HCT116 (cell line): ENCODE data around the gene ASCL1.

Experiments used
- ATF3 ChIP-seq: IDR thresholded peaks from 2 replicates; pipeline ENCODE4 v1.6.1; 2012
- CTCF ChIP-seq, 3 experiments: fragments of 200-600 bp in 1 of 3; sonication (generic) in 1 of 3; IDR thresholded peaks in 2 of 3; conservative IDR thresholded peaks in 1 of 3; 2 replicates each; pipeline ENCODE4 v1.5.1; 2012 to 2017; ENCODE audit warnings: low read depth in 2 of 3, low read length in 2 of 3, antibody characterized with exemption in 1 of 3, borderline replicate concordance in 1 of 3, control low read depth in 1 of 3, mild to moderate bottlenecking in 1 of 3, mixed read lengths in 1 of 3, mixed run types in 1 of 3, moderate library complexity in 1 of 3; ENCODE audit not compliant: insufficient read depth in 1 of 3
- EGR1 ChIP-seq: IDR thresholded peaks from 2 replicates; pipeline ENCODE4 v1.6.1; 2012; ENCODE audit warnings: low read depth
- EZH2 ChIP-seq: fragments of 200-600 bp; sonication (generic); IDR thresholded peaks from 2 replicates; pipeline ENCODE4 v1.6.1; 2017; ENCODE audit warnings: antibody characterized with exemption, mixed run types
- EZH2phosphoT487 ChIP-seq: fragments of 200-600 bp; IDR thresholded peaks from 2 replicates; pipeline ENCODE4 v1.6.1; 2018; ENCODE audit warnings: antibody characterized with exemption, borderline replicate concordance
- JUND ChIP-seq: IDR thresholded peaks from 2 replicates; pipeline ENCODE4 v1.6.1; 2012
- POLR2A ChIP-seq: IDR thresholded peaks from 2 replicates; pipeline ENCODE4 v1.7.0; 2011; ENCODE audit warnings: borderline replicate concordance; ENCODE audit not compliant: insufficient read depth, insufficient read length; ENCODE audit errors: extremely low read depth
- POLR2AphosphoS5 ChIP-seq: IDR thresholded peaks from 2 replicates; pipeline ENCODE4 v1.6.1; 2011; ENCODE audit warnings: mild to moderate bottlenecking, low read depth, low read length, moderate library complexity
- REST ChIP-seq: IDR thresholded peaks from 2 replicates; pipeline ENCODE4 v1.6.1; 2012; ENCODE audit warnings: low read depth
- SIN3A ChIP-seq: IDR thresholded peaks from 2 replicates; pipeline ENCODE4 v1.6.1; 2012; ENCODE audit warnings: low read depth
- TCF7L2 ChIP-seq: IDR thresholded peaks from 2 replicates; pipeline ENCODE4 v1.7.0; 2011; ENCODE audit warnings: borderline replicate concordance, inconsistent platforms; ENCODE audit not compliant: insufficient read depth, insufficient read length; ENCODE audit errors: extremely low read depth
- YY1 ChIP-seq: IDR thresholded peaks from 2 replicates; pipeline ENCODE4 v1.6.1; 2011; ENCODE audit warnings: low read length, low read depth, moderate library complexity, mild to moderate bottlenecking; ENCODE audit not compliant: insufficient replicate concordance; ENCODE audit errors: extremely low read depth

- TF ChIP-seq CTCF (IDR thresholded peaks at IDR 0.05 in 2 of 3, conservative IDR thresholded peaks at IDR 0.05 in 1 of 3; ENCODE audit: borderline replicate concordance in 1 of 3, insufficient read depth in 1 of 3, low read depth in 2 of 3, low read length in 2 of 3), result no peak
- no peak for TF ChIP-seq POLR2A
- TF ChIP-seq POLR2AphosphoS5, result no peak
- TF ChIP-seq EZH2, result no peak
- no peak for TF ChIP-seq TCF7L2
- TF ChIP-seq EGR1, result no peak
- no peak for TF ChIP-seq REST
- no peak for TF ChIP-seq JUND
- TF ChIP-seq ATF3, result no peak
- no peak for TF ChIP-seq SIN3A
- no peak for TF ChIP-seq EZH2phosphoT487
- no peak for TF ChIP-seq YY1
Observed at GRCh38 chr12:102955926-102956737, 1.3 kb upstream of the ASCL1 start.
